ENCODE data around the gene THNSL1. TPM values are rescaled to one million over a fixed set of nuclear protein-coding genes. Genes with fewer than 3 reads are reported as not detected.

THNSL1 gene
- total and polyA plus RNA-seq, 4 donors: 2.0 to 8.6 (median 2.9) TPM

GRCh38 chr10:24969841-24970281 is 46.6 kb upstream of the THNSL1 start:
- 67 to 77% methylated on average over 2 of the region's 2 CpGs for WGBS, 2 donors
- Histone ChIP-seq H3K9ac (ENCODE audit: insufficient read depth in 1 of 2, low read length in 2 of 2) (no peak overlapping the region), H3K36me3 (ENCODE audit: control insufficient read depth in 4 of 4, insufficient read depth in 4 of 4, low read length in 4 of 4) (no peaks in the 10 kb centered on the region), H3K27me3 (ENCODE audit: control insufficient read depth in 3 of 3, insufficient read depth in 3 of 3, low read length in 2 of 3) (no peaks in the 10 kb centered on the region), H3K27ac (ENCODE audit: low read depth in 1 of 2, low read length in 1 of 2) (no peak overlapping the region), H3K4me3 (no peak overlapping the region), H3K4me1 (ENCODE audit: control insufficient read depth in 5 of 5, insufficient read depth in 5 of 5, low read length in 5 of 5) (peaks cover 0 to 9% (median 2%) of the 10 kb centered on the region in 5 donors), H3K9me3 (ENCODE audit: control insufficient read depth in 4 of 4, insufficient read depth in 3 of 4, low read length in 3 of 4) (no peaks in the 10 kb centered on the region)
- ATAC-seq (ENCODE audit: insufficient read depth, low FRiP score) (no peak), DNase-seq (peak in 2 of 3 donors; percentile 39 to 57)
- no peak for TF ChIP-seq CTCF (IDR thresholded peaks at IDR 0.05; ENCODE audit: control extremely low read depth, extremely low read depth)

- no peaks in the 10 kb centered on the region for H3K36me3 ChIP-seq (ENCODE audit: control insufficient read depth in 4 of 4, insufficient read depth in 4 of 4, low read length in 4 of 4)
- H3K4me3 ChIP-seq: no peak overlapping the region
- ATAC-seq (ENCODE audit: insufficient read depth, low FRiP score) (no peak), DNase-seq (no peak)
- H3K27me3 ChIP-seq (ENCODE audit: control insufficient read depth in 3 of 3, insufficient read depth in 3 of 3, low read length in 2 of 3): no peaks in the 10 kb centered on the region
- no peak overlapping the region for H3K27ac ChIP-seq (ENCODE audit: low read depth in 1 of 2, low read length in 1 of 2)
- no peaks in the 10 kb centered on the region for H3K9me3 ChIP-seq (ENCODE audit: control insufficient read depth in 4 of 4, insufficient read depth in 3 of 4, low read length in 3 of 4)
- TF ChIP-seq CTCF (IDR thresholded peaks at IDR 0.05; ENCODE audit: control extremely low read depth, extremely low read depth): no peak
- peaks cover 0 to 13% (median 8%) of the 10 kb centered on the region in 5 donors for H3K4me1 ChIP-seq (ENCODE audit: control insufficient read depth in 5 of 5, insufficient read depth in 5 of 5, low read length in 5 of 5)
- no peak overlapping the region for H3K9ac ChIP-seq (ENCODE audit: insufficient read depth in 1 of 2, low read length in 2 of 2)
Observed at GRCh38 chr10:24971374-24971773, 45.0 kb upstream of the THNSL1 start.

- no peak for TF ChIP-seq CTCF (IDR thresholded peaks at IDR 0.05; ENCODE audit: control extremely low read depth, extremely low read depth)
- H3K27me3 ChIP-seq (ENCODE audit: control insufficient read depth in 3 of 3, insufficient read depth in 3 of 3, low read length in 2 of 3): no peaks in the 10 kb centered on the region
- H3K9ac ChIP-seq (ENCODE audit: insufficient read depth in 1 of 2, low read length in 2 of 2): no peak overlapping the region
- ATAC-seq (ENCODE audit: insufficient read depth, low FRiP score): no peak
- no peak for DNase-seq
- no peak overlapping the region for H3K27ac ChIP-seq (ENCODE audit: low read depth in 1 of 2, low read length in 1 of 2)
- no peaks in the 10 kb centered on the region for H3K9me3 ChIP-seq (ENCODE audit: control insufficient read depth in 4 of 4, insufficient read depth in 3 of 4, low read length in 3 of 4)
- H3K36me3 ChIP-seq (ENCODE audit: control insufficient read depth in 4 of 4, insufficient read depth in 4 of 4, low read length in 4 of 4): no peaks in the 10 kb centered on the region
- no peak overlapping the region for H3K4me3 ChIP-seq
- H3K4me1 ChIP-seq (ENCODE audit: control insufficient read depth in 5 of 5, insufficient read depth in 5 of 5, low read length in 5 of 5): peaks cover 0 to 13% (median 8%) of the 10 kb centered on the region in 5 donors
- WGBS, 2 donors: 83 to 86% methylated on average over 5 of the region's 5 CpGs
Observed at GRCh38 chr10:24973163-24973562, 43.2 kb upstream of the THNSL1 start.

GRCh38 chr10:24974976-24975375 is 41.4 kb upstream of the THNSL1 start:
- no peak overlapping the region for H3K4me3 ChIP-seq
- no peaks in the 10 kb centered on the region for H3K36me3 ChIP-seq (ENCODE audit: control insufficient read depth in 4 of 4, insufficient read depth in 4 of 4, low read length in 4 of 4)
- ATAC-seq (ENCODE audit: insufficient read depth, low FRiP score) (peak; percentile 53), DNase-seq (peak; percentile 62 to 90 (median 88))
- no peak for TF ChIP-seq CTCF (IDR thresholded peaks at IDR 0.05; ENCODE audit: control extremely low read depth, extremely low read depth)
- peak overlapping the region in 1 of 2 donors; percentile 66 for H3K27ac ChIP-seq (ENCODE audit: low read depth in 1 of 2, low read length in 1 of 2)
- no peak overlapping the region for H3K9ac ChIP-seq (ENCODE audit: insufficient read depth in 1 of 2, low read length in 2 of 2)
- no peaks in the 10 kb centered on the region for H3K9me3 ChIP-seq (ENCODE audit: control insufficient read depth in 4 of 4, insufficient read depth in 3 of 4, low read length in 3 of 4)
- 62 to 73% methylated on average over 2 of the region's 2 CpGs for WGBS, 2 donors
- H3K27me3 ChIP-seq (ENCODE audit: control insufficient read depth in 3 of 3, insufficient read depth in 3 of 3, low read length in 2 of 3): no peaks in the 10 kb centered on the region
- H3K4me1 ChIP-seq (ENCODE audit: control insufficient read depth in 5 of 5, insufficient read depth in 5 of 5, low read length in 5 of 5): peaks cover 0 to 13% (median 8%) of the 10 kb centered on the region in 5 donors

All from lung (tissue), 12 donors.